T-cell (primary cell): ENCODE data around the gene TIMM23. TPM values are rescaled to one million over a fixed set of nuclear protein-coding genes. Genes with fewer than 3 reads are reported as not detected.
A peak's percentile ranks its signal among the peaks of the same experiment; 100 is the strongest.

Experiments used
- ATAC-seq, 4 experiments: fragments of 200-7000 bp in 3 of 4; fragments of 150-1000 bp in 1 of 4; cut with Tn5 transposase; replicated peaks in 1 of 4; 1 replicate in 3 of 4; 2 replicates in 1 of 4; pipeline ENCODE4 v1.10.0; 2021; ENCODE audit warnings: moderate library complexity in 3 of 4, mild to moderate bottlenecking in 2 of 4, moderate number of reproducible peaks in 1 of 4
- CTCF ChIA-PET, 2 donors: fragments of 300-600 bp; sonication (Branson Sonifier 250); formaldehyde crosslinking; loops; one replicate each; lab custom pipeline; 2022; ENCODE audit warnings: antibody characterized with exemption in 2 of 2; lab: Charles Lee
- POLR2A ChIA-PET, 2 donors: fragments of 300-600 bp; sonication (Branson Sonifier 250); formaldehyde crosslinking; loops; one replicate each; lab custom pipeline; 2022; ENCODE audit warnings: antibody characterized with exemption in 2 of 2; lab: Charles Lee
- DNase-seq, 35 experiments: peaks; one replicate each; pipeline versions ENCODE4 v3.0.0 to v3.0.0-alpha.2; 2013 to 2023
- H3K27ac ChIP-seq: one replicate; pipeline ENCODE4 v1.5.1; 2013; ENCODE audit warnings: low read length
- H3K27me3 ChIP-seq, 2 experiments: replicated peaks in 1 of 2; 1 replicate in 1 of 2; 2 replicates in 1 of 2; pipeline versions ENCODE4 v1.6.1 to v1.7.0; 2013; ENCODE audit warnings: low read length in 1 of 2, mixed read lengths in 1 of 2; ENCODE audit not compliant: control insufficient read depth in 2 of 2, insufficient read depth in 2 of 2; ENCODE audit errors: extremely low read depth in 1 of 2
- H3K36me3 ChIP-seq, 2 donors: 1 replicate in 1 of 2; 2 replicates in 1 of 2; pipeline versions ENCODE4 v1.6.1 to v1.7.0; 2013; ENCODE audit warnings: low read length in 1 of 2; ENCODE audit not compliant: control insufficient read depth in 2 of 2, insufficient read depth in 1 of 2; ENCODE audit errors: extremely low read depth in 1 of 2
- H3K4me1 ChIP-seq, 2 experiments: 1 replicate in 1 of 2; 2 replicates in 1 of 2; pipeline versions ENCODE4 v1.6.1 to v1.7.0; 2013; ENCODE audit warnings: low read length in 2 of 2, mixed read lengths in 1 of 2; ENCODE audit not compliant: insufficient read depth in 2 of 2, control insufficient read depth in 1 of 2; ENCODE audit errors: extremely low read depth in 1 of 2
- H3K4me3 ChIP-seq, 2 donors: 1 replicate in 1 of 2; 2 replicates in 1 of 2; pipeline versions ENCODE4 v1.5.1 to v1.7.0; 2013; ENCODE audit warnings: mild to moderate bottlenecking in 2 of 2, low read length in 1 of 2, moderate library complexity in 1 of 2; ENCODE audit not compliant: control insufficient read depth in 1 of 2; ENCODE audit errors: extremely low read depth in 1 of 2
- H3K9me3 ChIP-seq: 2 replicates; pipeline ENCODE4 v1.7.0; 2013
- H3K27ac Mint-ChIP-seq, 2 donors: one replicate each; pipeline ENCODE4 v1.8.0; 2020 to 2021; ENCODE audit warnings: mild to moderate bottlenecking in 2 of 2, mixed read lengths in 2 of 2
- H3K27me3 Mint-ChIP-seq, 2 donors: one replicate each; pipeline ENCODE4 v1.8.0; 2021 to 2022; ENCODE audit warnings: mixed read lengths in 2 of 2
- H3K36me3 Mint-ChIP-seq: one replicate; pipeline ENCODE4 v1.8.0; 2021; ENCODE audit warnings: mixed read lengths
- H3K4me1 Mint-ChIP-seq, 3 donors: one replicate each; pipeline ENCODE4 v1.8.0; 2020 to 2022; ENCODE audit warnings: mixed read lengths in 3 of 3, mild to moderate bottlenecking in 1 of 3
- H3K4me3 Mint-ChIP-seq, 3 donors: one replicate each; pipeline ENCODE4 v1.8.0; 2020 to 2022; ENCODE audit warnings: mild to moderate bottlenecking in 3 of 3, mixed read lengths in 3 of 3, moderate library complexity in 3 of 3
- H3K9me3 Mint-ChIP-seq, 3 donors: one replicate each; pipeline ENCODE4 v1.8.0; 2020 to 2022; ENCODE audit warnings: mixed read lengths in 3 of 3
- WGBS: methylation state at CpG from one replicate; pipeline ENCODE4 v1.1.5; 2013; ENCODE audit warnings: missing lambda C conversion rate; ENCODE audit not compliant: insufficient coverage; 5-methylcytosine and 5-hydroxymethylcytosine counted together
- total RNA-seq, 35 experiments: library from RNA in 6 of 35; stranded (reverse) in 6 of 35; fragments of 120-200 nt in 1 of 35; gene quantifications; one replicate each; pipeline versions ENCODE4 v1.2.1 to v1.2.4 and lab custom pipeline; 2013 to 2026

The TIMM23 gene
- total RNA-seq, 5 donors from 2014 or later (not counting 1 experiment from before 2014, with no cell fraction given): 24.5 to 27.0 (median 24.8) TPM

GRCh38 chr10:46006219-46006618 lies 33.9 kb downstream of the TIMM23 start:
- Mint-ChIP-seq H3K4me1 (peaks cover 0 to 6% (median 2%) of the 10 kb centered on the region in 3 donors), H3K4me3 (no peak overlapping the region), H3K9me3 (no peaks in the 10 kb centered on the region), H3K27ac (no peak overlapping the region), H3K27me3 (no peaks in the 10 kb centered on the region), H3K36me3 (peaks cover 49% of the 10 kb centered on the region)
- no peaks in the 10 kb centered on the region for H3K27me3 ChIP-seq
- CTCF ChIA-PET: interaction anchor here (0.5 to 1.1 kb wide), 2 partner anchors 18 to 22 kb away, joined by 4 to 5 read pairs; no protein-coding TSS in a partner anchor
- H3K9me3 ChIP-seq: no peaks in the 10 kb centered on the region
- no peak overlapping the region for H3K4me3 ChIP-seq
- H3K36me3 ChIP-seq: peaks cover 6 to 94% of the 10 kb centered on the region in 2 donors
- H3K4me1 ChIP-seq: no peaks in the 10 kb centered on the region
- POLR2A ChIA-PET: interaction anchor here in 1 of 2 donors (0.8 kb wide), 1 partner anchor 15 kb away, joined by 3 read pairs; no protein-coding TSS in a partner anchor
- no peak for ATAC-seq
- WGBS: no CpG with 5 or more reads among the region's 3 CpGs
- DNase-seq: no peak
- H3K27ac ChIP-seq: no peak overlapping the region

- Mint-ChIP-seq H3K36me3 (peaks cover 40% of the 10 kb centered on the region), H3K4me1 (peaks cover 15 to 21% (median 17%) of the 10 kb centered on the region in 3 donors), H3K9me3 (no peaks in the 10 kb centered on the region), H3K27me3 (no peaks in the 10 kb centered on the region), H3K4me3 (no peak overlapping the region), H3K27ac (peak overlapping the region in 1 of 2 donors; percentile 36)
- WGBS: 100% methylated on average over 1 of the region's 3 CpGs
- CTCF ChIA-PET: no interaction called here
- no peaks in the 10 kb centered on the region for H3K27me3 ChIP-seq
- ATAC-seq (no peak), DNase-seq (no peak)
- no peak overlapping the region for H3K4me3 ChIP-seq
- H3K27ac ChIP-seq: no peak overlapping the region
- H3K9me3 ChIP-seq: no peaks in the 10 kb centered on the region
- POLR2A ChIA-PET: no interaction called here
- no peaks in the 10 kb centered on the region for H3K4me1 ChIP-seq
- H3K36me3 ChIP-seq: peaks cover 14 to 82% of the 10 kb centered on the region in 2 donors
These were observed 40.5 kb downstream of the TIMM23 start for GRCh38 chr10:46012746-46013145.

GRCh38 chr10:46014206-46014605 lies 41.9 kb downstream of the TIMM23 start:
- ChIA-PET POLR2A (no interaction called here), CTCF (no interaction called here)
- peaks cover 14 to 68% of the 10 kb centered on the region in 2 donors for H3K36me3 ChIP-seq
- Mint-ChIP-seq H3K9me3 (no peaks in the 10 kb centered on the region), H3K27me3 (no peaks in the 10 kb centered on the region), H3K36me3 (peaks cover 31% of the 10 kb centered on the region), H3K4me3 (no peak overlapping the region), H3K4me1 (peaks cover 23 to 33% (median 28%) of the 10 kb centered on the region in 3 donors), H3K27ac (no peak overlapping the region)
- peaks cover 0 to 6% of the 10 kb centered on the region in 2 experiments for H3K4me1 ChIP-seq
- no peak for ATAC-seq
- 96% methylated on average over 4 of the region's 5 CpGs for WGBS
- H3K9me3 ChIP-seq: no peaks in the 10 kb centered on the region
- no peaks in the 10 kb centered on the region for H3K27me3 ChIP-seq
- H3K27ac ChIP-seq: no peak overlapping the region
- no peak for DNase-seq
- no peak overlapping the region for H3K4me3 ChIP-seq

GRCh38 chr10:46014683-46015405 lies 42.6 kb downstream of the TIMM23 start:
- H3K27me3 Mint-ChIP-seq: no peaks in the 10 kb centered on the region
- no peak for ATAC-seq
- Histone ChIP-seq H3K27me3 (no peaks in the 10 kb centered on the region), H3K27ac (no peak overlapping the region), H3K9me3 (no peaks in the 10 kb centered on the region), H3K4me1 (peaks cover 1 to 10% of the 10 kb centered on the region in 2 experiments), H3K4me3 (no peak overlapping the region), H3K36me3 (peaks cover 14 to 62% of the 10 kb centered on the region in 2 donors)
- DNase-seq: no peak
- H3K4me1 Mint-ChIP-seq: peaks cover 29 to 39% (median 34%) of the 10 kb centered on the region in 3 donors
- no peak overlapping the region for H3K4me3 Mint-ChIP-seq
- CTCF ChIA-PET: interaction anchor here in 1 of 2 donors (0.5 kb wide), 1 partner anchor 10 kb away, joined by 3 read pairs; no protein-coding TSS in a partner anchor
- POLR2A ChIA-PET: no interaction called here
- WGBS: 100% methylated on average over 1 of the region's 5 CpGs
- no peaks in the 10 kb centered on the region for H3K9me3 Mint-ChIP-seq
- H3K36me3 Mint-ChIP-seq: peaks cover 25% of the 10 kb centered on the region
- H3K27ac Mint-ChIP-seq: peak overlapping the region in 1 of 2 donors; percentile 62

- H3K4me3 Mint-ChIP-seq: no peak overlapping the region
- ATAC-seq (no peak), DNase-seq (no peak)
- Histone ChIP-seq H3K9me3 (no peaks in the 10 kb centered on the region), H3K4me1 (peaks cover 8 to 16% of the 10 kb centered on the region in 2 experiments), H3K27me3 (no peaks in the 10 kb centered on the region), H3K36me3 (peaks cover 11 to 49% of the 10 kb centered on the region in 2 donors), H3K27ac (no peak overlapping the region), H3K4me3 (no peak overlapping the region)
- H3K36me3 Mint-ChIP-seq: peaks cover 16% of the 10 kb centered on the region
- H3K9me3 Mint-ChIP-seq: no peaks in the 10 kb centered on the region
- H3K4me1 Mint-ChIP-seq: peaks cover 41 to 52% (median 48%) of the 10 kb centered on the region in 3 donors
- H3K27me3 Mint-ChIP-seq: no peaks in the 10 kb centered on the region
- ChIA-PET POLR2A (interaction anchor here in 1 of 2 donors (0.5 kb wide), 1 partner anchor 13 kb away, joined by 3 read pairs; no protein-coding TSS in a partner anchor), CTCF (interaction anchor here in 1 of 2 donors (0.5 kb wide), 1 partner anchor 9 kb away, joined by 4 read pairs; no protein-coding TSS in a partner anchor)
- H3K27ac Mint-ChIP-seq: peak overlapping the region in 1 of 2 donors; percentile 34
- 100% methylated on average over 3 of the region's 5 CpGs for WGBS
These were observed 43.9 kb downstream of the TIMM23 start for GRCh38 chr10:46016190-46016589.

- H3K27ac Mint-ChIP-seq: peak overlapping the region; percentile 29 to 62
- ATAC-seq (no peak), DNase-seq (no peak)
- Histone ChIP-seq H3K4me3 (no peak overlapping the region), H3K27ac (no peak overlapping the region), H3K36me3 (peaks cover 8 to 44% of the 10 kb centered on the region in 2 donors), H3K27me3 (no peaks in the 10 kb centered on the region), H3K4me1 (peaks cover 8 to 16% of the 10 kb centered on the region in 2 experiments), H3K9me3 (no peaks in the 10 kb centered on the region)
- peaks cover 47 to 57% (median 52%) of the 10 kb centered on the region in 3 donors for H3K4me1 Mint-ChIP-seq
- no CpG with 5 or more reads among the region's 1 CpG for WGBS
- H3K36me3 Mint-ChIP-seq: peaks cover 16% of the 10 kb centered on the region
- H3K9me3 Mint-ChIP-seq: no peaks in the 10 kb centered on the region
- ChIA-PET CTCF (no interaction called here), POLR2A (interaction anchor here in 1 of 2 donors (0.5 kb wide), 1 partner anchor 12 kb away, joined by 3 read pairs; no protein-coding TSS in a partner anchor)
- no peak overlapping the region for H3K4me3 Mint-ChIP-seq
- H3K27me3 Mint-ChIP-seq: no peaks in the 10 kb centered on the region
These were observed 44.5 kb downstream of the TIMM23 start for GRCh38 chr10:46016811-46017210.
